HL-60/S4 (cell line): ENCODE data around the gene GLDC.
"Not testable (repeated sequence)": the region's sequence is repeated elsewhere in the genome, so short reads cannot be mapped to it uniquely, and the experiment has no call there.

Experiments used
- in situ Hi-C: fragments of 300-500 bp; cut with MboI; formaldehyde crosslinking; loops from 2 replicates; pipeline ENCODE4 v1.14.3; 2022; ENCODE audit warnings: low sequenced_read_pairs

GLDC gene

GRCh38 chr9:6645355-6646292 lies at the start of gene GLDC:
GLDC (minus strand) TSS chr9:6645729; CDS start chr9:6645499, 230 bp downstream.
- in situ Hi-C loops = no loop called here

GRCh38 chr9:6692881-6693361 lies 47.4 kb upstream of the GLDC start:
- in situ Hi-C loops = no loop called here

- in situ Hi-C loops = no loop called here
Observed at GRCh38 chr9:6692433-6692832, 46.9 kb upstream of the GLDC start.

- in situ Hi-C loops = not testable (repeated sequence)
Observed at GRCh38 chr9:6690675-6691070, 45.1 kb upstream of the GLDC start.

GRCh38 chr9:6689893-6690674 lies 44.6 kb upstream of the GLDC start:
- in situ Hi-C loops = no loop called here

GRCh38 chr9:6687180-6687579 lies 41.7 kb upstream of the GLDC start:
- in situ Hi-C loops = no loop called here

- in situ Hi-C loops = no loop called here
Observed at GRCh38 chr9:6686396-6686795, 40.9 kb upstream of the GLDC start.

GRCh38 chr9:6681957-6682501 lies 36.5 kb upstream of the GLDC start:
- in situ Hi-C loops = no loop called here

GRCh38 chr9:6681147-6681956 lies 35.8 kb upstream of the GLDC start:
- in situ Hi-C loops = no loop called here

GRCh38 chr9:6680797-6681146 lies 35.2 kb upstream of the GLDC start:
- in situ Hi-C loops = no loop called here

- in situ Hi-C loops = no loop called here
Observed at GRCh38 chr9:6677803-6678202, 32.3 kb upstream of the GLDC start.

- in situ Hi-C loops = no loop called here
Observed at GRCh38 chr9:6676254-6676921, 30.9 kb upstream of the GLDC start.

- in situ Hi-C loops = no loop called here
Observed at GRCh38 chr9:6675268-6675667, 29.7 kb upstream of the GLDC start.

- in situ Hi-C loops = no loop called here
Observed at GRCh38 chr9:6673326-6674025, 27.9 kb upstream of the GLDC start.

- in situ Hi-C loops = no loop called here
Observed at GRCh38 chr9:6672118-6672517, 26.6 kb upstream of the GLDC start.

- in situ Hi-C loops = no loop called here
Observed at GRCh38 chr9:6671416-6671815, 25.9 kb upstream of the GLDC start.

- in situ Hi-C loops = no loop called here
Observed at GRCh38 chr9:6669881-6670280, 24.4 kb upstream of the GLDC start.

GRCh38 chr9:6667633-6668280 lies 22.2 kb upstream of the GLDC start:
- in situ Hi-C loops = no loop called here

- in situ Hi-C loops = no loop called here
Observed at GRCh38 chr9:6667080-6667479, 21.6 kb upstream of the GLDC start.
